H54 (cell line): ENCODE results near the gene PLPPR3.
"Not testable (repeated sequence)": the region's sequence is repeated elsewhere in the genome, so short reads cannot be mapped to it uniquely, and the experiment has no call there.

Experiments used
- DNase-seq: peaks from one replicate; pipeline ENCODE4 v3.0.0; 2011; ENCODE audit warnings: low spot score, mixed read lengths; ENCODE audit not compliant: insufficient read length
- FAIRE-seq: peaks from 3 replicates; lab custom pipeline; 2011; peaks lifted over from hg19 to GRCh38; lab: Jason Lieb, UNC
- POLR2A ChIP-seq: IDR thresholded peaks from 2 replicates; pipeline ENCODE4 v1.6.1; 2011; ENCODE audit warnings: low read depth, mild to moderate bottlenecking, low read length

PLPPR3 gene

DNA sequence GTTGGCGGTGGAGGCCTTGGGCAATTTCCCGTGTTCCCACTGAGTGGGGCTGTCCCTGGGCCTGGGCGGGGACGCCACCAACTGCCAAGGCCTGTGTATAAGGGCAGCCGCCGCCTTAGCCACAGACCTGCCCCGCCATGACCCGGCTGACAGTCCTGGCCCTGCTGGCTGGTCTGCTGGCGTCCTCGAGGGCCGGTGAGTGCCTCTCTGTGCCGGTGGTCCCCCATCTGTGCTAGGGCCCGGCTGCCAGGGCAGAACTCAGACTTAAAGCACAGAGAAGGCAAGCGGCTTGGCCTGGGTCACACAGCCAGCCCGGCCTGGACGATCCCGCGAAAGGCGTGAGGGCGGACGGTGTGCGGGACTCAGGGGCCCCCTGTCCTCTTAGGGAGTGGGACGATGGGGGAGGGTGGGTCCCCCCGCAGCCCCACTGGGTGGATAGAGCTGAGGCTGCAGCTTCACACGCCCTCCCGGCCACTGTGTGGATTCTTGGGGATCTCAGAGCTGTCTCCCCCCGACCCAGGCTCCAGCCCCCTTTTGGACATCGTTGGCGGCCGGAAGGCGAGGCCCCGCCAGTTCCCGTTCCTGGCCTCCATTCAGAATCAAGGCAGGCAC, 6.1 kb upstream of the PLPPR3 start, which contains the start of gene AZU1:
TSS of gene AZU1 (plus strand) at position 128 of the 612 bp plus-strand sequence. CDS start at position 138, 10 bp downstream.
- DNase-seq: no peak
- FAIRE-seq: no peak
- no peak for TF ChIP-seq POLR2A

GRCh38 chr19:827314-827709, 5.6 kb upstream of the PLPPR3 start:
- DNase-seq (no peak), FAIRE-seq (no peak)
- TF ChIP-seq POLR2A: no peak

GRCh38 chr19:825897-826644, 4.3 kb upstream of the PLPPR3 start:
- FAIRE-seq: no peak
- no peak for TF ChIP-seq POLR2A
- no peak for DNase-seq

- FAIRE-seq (no peak), DNase-seq (no peak)
- TF ChIP-seq POLR2A: no peak
Observed at GRCh38 chr19:824885-825284, 3.1 kb upstream of the PLPPR3 start.

GRCh38 chr19:823565-824121, 1.9 kb upstream of the PLPPR3 start:
- FAIRE-seq (peak; percentile 81), DNase-seq (peak; percentile 96)

GRCh38 chr19:821231-821824, 427 bp downstream of the PLPPR3 start:
- DNase-seq (peak; percentile 52), FAIRE-seq (no peak)
- no peak for TF ChIP-seq POLR2A

More at GRCh38 chr19:823565-824121, 1.9 kb upstream of the PLPPR3 start:
- TF ChIP-seq POLR2A: no peak; the same call in 1 of the 2 replicates

DNA sequence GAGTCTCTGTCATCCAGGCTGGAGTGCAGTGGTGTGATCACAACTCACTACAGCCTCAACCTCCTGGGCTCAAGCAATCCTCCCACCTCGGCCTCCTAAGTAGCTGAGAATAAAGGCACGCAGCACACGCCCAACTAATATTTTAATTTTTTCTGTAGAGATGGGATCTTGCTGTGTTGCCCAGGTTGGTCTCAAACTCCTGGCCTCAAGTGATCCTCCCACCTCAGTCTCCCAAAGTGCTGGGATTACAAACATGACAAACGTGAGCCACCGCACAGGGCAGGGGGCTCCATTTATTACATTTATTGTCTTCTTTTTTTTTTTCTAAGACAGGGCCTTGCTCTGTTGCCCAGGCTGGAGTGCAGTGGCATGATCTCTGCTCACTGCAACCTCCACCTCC, 1.5 kb downstream of the PLPPR3 start:
- DNase-seq, FAIRE-seq: not testable (repeated sequence)

- DNase-seq (no peak), FAIRE-seq (no peak)
- no peak for TF ChIP-seq POLR2A
Observed at GRCh38 chr19:816500-816857, 5.3 kb downstream of the PLPPR3 start.

GRCh38 chr19:815775-816499, 5.8 kb downstream of the PLPPR3 start:
- FAIRE-seq (no peak), DNase-seq (peak; percentile 33)
- TF ChIP-seq POLR2A: no peak

DNA sequence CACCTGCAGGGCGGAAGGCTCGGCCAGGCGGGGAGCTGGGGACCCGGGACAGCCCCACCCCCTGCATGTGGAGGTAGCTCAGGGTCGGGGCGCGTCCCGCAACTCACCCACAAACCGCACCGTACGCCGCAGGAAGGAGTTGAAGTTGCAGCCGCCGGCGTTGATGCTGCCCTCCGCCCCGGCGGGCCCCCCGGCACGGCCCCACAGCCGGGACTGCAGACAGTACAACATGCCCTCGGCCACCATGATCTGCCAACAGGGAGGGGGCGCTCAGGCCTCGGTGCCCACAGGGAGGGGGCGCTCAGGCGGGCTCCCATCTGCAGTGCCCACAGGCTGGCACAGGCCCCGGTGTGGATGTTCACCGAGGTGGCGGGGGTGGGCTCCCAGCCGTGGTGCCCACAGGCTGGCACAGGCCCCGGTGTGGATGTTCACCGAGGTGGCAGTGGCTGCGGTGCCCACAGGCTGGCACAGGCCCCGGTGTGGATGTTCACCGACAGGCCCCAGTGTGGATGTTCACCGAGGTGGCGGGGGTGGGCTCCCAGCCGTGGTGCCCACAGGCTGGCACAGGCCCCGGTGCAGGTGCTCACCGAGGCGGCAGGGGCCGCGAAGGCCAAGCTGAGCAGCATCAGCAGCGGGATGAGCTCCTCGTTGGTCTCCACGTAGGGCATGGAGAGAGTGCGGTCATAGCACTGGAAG, 6.5 kb downstream of the PLPPR3 start:
- no peak for DNase-seq
- no peak for FAIRE-seq
- TF ChIP-seq POLR2A: no peak

- DNase-seq (peak; percentile 17), FAIRE-seq (no peak)
- TF ChIP-seq POLR2A: no peak
Observed at GRCh38 chr19:814152-815078, 7.3 kb downstream of the PLPPR3 start.

DNA sequence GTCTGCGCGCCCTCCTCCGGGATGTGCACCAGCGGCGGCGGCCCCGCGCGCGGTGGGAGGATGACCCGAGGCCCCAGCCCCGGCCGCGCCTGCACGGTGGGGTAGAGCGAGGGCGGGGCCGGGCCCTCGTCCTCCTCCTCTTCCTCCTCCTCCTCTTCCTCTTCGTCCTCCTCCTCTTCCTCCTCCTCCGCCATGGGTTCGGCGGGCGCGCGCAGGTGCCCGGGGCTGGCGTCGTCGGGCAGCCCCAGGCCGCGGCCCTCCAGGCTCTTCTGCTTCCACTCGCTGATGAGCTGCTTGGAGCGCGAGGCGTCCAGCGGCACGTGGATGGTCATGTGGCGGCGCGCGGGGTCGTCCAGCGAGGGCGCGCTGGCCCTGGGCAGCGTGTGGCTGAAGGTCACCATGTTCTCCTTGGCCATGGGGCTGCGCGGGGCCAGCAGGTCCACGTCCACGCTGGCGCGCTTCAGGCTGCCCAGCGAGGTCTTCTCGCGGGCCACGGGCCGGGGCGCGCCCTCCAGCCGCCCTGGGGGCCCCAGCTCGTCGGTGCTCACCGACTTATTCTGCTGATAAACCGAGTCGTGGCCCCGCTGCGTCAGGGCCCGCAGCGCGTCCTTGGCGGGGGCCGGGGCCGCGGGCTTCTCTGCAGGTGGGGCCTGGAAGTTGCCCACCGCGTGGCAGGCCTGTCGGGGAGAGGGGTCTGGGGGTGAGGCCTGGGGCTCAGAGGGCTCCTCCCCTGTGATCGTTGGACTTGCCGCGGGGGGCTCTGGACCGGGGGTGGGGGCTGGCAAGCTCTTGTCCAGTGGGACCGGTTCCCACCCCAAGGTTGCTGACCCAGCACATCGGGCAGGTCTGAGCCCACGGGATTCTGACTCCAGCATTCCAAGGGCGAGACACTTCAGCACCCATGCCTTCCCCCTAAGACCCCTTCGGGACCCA, 8.3 kb downstream of the PLPPR3 start:
- no peak for TF ChIP-seq POLR2A
- DNase-seq: no peak
- no peak for FAIRE-seq
